OCI-LY3 (cell line): ENCODE measurements around the gene P3H2.

ENCODE experiments used
- EZH2phosphoT487 ChIP-seq: fragments of 200-600 bp; shearing (Covaris generic); IDR thresholded peaks from 2 replicates; pipeline ENCODE4 v1.6.1; 2018; ENCODE audit warnings: antibody characterized with exemption, mixed run types, low read depth
- TF ChIP-seq, protein P1 (sequence below): fragments of 200-600, 300-600 bp; sonication (generic); IDR thresholded peaks from 2 replicates; pipeline ENCODE4 v1.5.1; 2014; ENCODE audit warnings: antibody characterized with exemption, low read length, low read depth

DNA sequence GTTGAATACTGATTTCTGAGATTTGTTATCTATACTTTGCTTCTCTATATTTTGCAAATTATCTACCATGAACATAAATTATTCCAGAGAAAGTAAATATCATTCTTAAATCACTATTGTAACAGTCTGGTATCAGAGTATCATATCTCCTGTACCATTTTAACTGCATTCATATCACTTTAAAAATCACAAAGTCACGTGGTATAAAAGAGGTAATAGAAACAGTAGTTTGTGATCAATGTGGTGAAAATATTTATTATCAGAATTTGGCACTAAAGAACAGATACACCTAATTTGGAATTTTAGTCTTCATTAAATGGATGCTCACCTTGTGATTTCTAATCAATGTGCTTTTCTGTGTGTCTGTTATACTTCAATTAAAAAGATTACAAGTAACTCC, 47.8 kb downstream of the P3H2 start:
- TF ChIP-seq, protein P1, sequence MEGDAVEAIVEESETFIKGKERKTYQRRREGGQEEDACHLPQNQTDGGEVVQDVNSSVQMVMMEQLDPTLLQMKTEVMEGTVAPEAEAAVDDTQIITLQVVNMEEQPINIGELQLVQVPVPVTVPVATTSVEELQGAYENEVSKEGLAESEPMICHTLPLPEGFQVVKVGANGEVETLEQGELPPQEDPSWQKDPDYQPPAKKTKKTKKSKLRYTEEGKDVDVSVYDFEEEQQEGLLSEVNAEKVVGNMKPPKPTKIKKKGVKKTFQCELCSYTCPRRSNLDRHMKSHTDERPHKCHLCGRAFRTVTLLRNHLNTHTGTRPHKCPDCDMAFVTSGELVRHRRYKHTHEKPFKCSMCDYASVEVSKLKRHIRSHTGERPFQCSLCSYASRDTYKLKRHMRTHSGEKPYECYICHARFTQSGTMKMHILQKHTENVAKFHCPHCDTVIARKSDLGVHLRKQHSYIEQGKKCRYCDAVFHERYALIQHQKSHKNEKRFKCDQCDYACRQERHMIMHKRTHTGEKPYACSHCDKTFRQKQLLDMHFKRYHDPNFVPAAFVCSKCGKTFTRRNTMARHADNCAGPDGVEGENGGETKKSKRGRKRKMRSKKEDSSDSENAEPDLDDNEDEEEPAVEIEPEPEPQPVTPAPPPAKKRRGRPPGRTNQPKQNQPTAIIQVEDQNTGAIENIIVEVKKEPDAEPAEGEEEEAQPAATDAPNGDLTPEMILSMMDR = no peak
- no peak for TF ChIP-seq EZH2phosphoT487
